B cell (primary cell): ENCODE measurements around the gene ITPRIPL2. TPM values are rescaled to one million over a fixed set of nuclear protein-coding genes. Genes with fewer than 3 reads are reported as not detected.

Experiments
- ATAC-seq: fragments of 200-7000 bp; cut with Tn5 transposase; one replicate; pipeline ENCODE4 v1.10.0; 2021; ENCODE audit warnings: low read depth, mild to moderate bottlenecking, moderate number of reproducible peaks, moderate library complexity
- CTCF ChIA-PET: fragments of 350-600 bp; sonication (Branson Sonifier 250); formaldehyde crosslinking; loops from one replicate; lab custom pipeline; 2021; ENCODE audit warnings: antibody characterized with exemption, inconsistent platforms; lab: Charles Lee
- POLR2A ChIA-PET: fragments of 350-600 bp; sonication (Branson Sonifier 250); formaldehyde crosslinking; loops from one replicate; lab custom pipeline; 2021; ENCODE audit warnings: antibody characterized with exemption; lab: Charles Lee
- DNase-seq: peaks from one replicate; pipeline ENCODE4 v3.0.0; 2013
- H2AFZ ChIP-seq: 2 replicates; pipeline ENCODE4 v1.6.1; 2012; ENCODE audit warnings: mild to moderate bottlenecking, low read depth, low read length; ENCODE audit not compliant: insufficient read depth, poor library complexity, severe bottlenecking
- H3K27ac ChIP-seq, 2 donors: 1 replicate in 1 of 2; 2 replicates in 1 of 2; pipeline ENCODE4 v1.5.1; 2012 to 2013; ENCODE audit warnings: low read length in 2 of 2, mild to moderate bottlenecking in 2 of 2, moderate library complexity in 1 of 2
- H3K27me3 ChIP-seq, 4 experiments: fragments of 200-600 bp in 1 of 4; sonication (generic) in 1 of 4; replicated peaks in 1 of 4; 1 replicate in 2 of 4; 2 replicates in 2 of 4; pipeline versions ENCODE4 v1.6.1 to v1.7.0; 2013 to 2016; ENCODE audit warnings: low read length in 3 of 4, mild to moderate bottlenecking in 2 of 4, mixed read lengths in 1 of 4, moderate library complexity in 1 of 4; ENCODE audit not compliant: insufficient read depth in 4 of 4, control insufficient read depth in 3 of 4; ENCODE audit errors: control extremely low read depth in 1 of 4
- H3K36me3 ChIP-seq, 2 experiments: replicated peaks in 1 of 2; 1 replicate in 1 of 2; 2 replicates in 1 of 2; pipeline versions ENCODE4 v1.6.1 to v1.7.1; 2013; ENCODE audit warnings: low read length in 1 of 2; ENCODE audit not compliant: insufficient read depth in 2 of 2, control insufficient read depth in 1 of 2; ENCODE audit errors: control extremely low read depth in 1 of 2, extremely low read depth in 1 of 2
- H3K4me1 ChIP-seq, 2 donors: fragments of 200-600 bp in 1 of 2; sonication (generic) in 1 of 2; 1 replicate in 1 of 2; 2 replicates in 1 of 2; pipeline versions ENCODE4 v1.5.1 to v1.6.1; 2013 to 2017; ENCODE audit warnings: low read length in 2 of 2; ENCODE audit not compliant: control insufficient read depth in 2 of 2, insufficient read depth in 2 of 2
- H3K4me2 ChIP-seq: replicated peaks from 2 replicates; pipeline ENCODE3; 2012; ENCODE audit warnings: mild to moderate bottlenecking, low read depth, low read length; ENCODE audit not compliant: poor library complexity, severe bottlenecking
- H3K4me3 ChIP-seq, 5 experiments: fragments of 200-600 bp in 1 of 5; sonication (generic) in 1 of 5; 1 replicate in 3 of 5; 2 replicates in 2 of 5; pipeline versions ENCODE4 v1.5.1 to v1.7.0; 2011 to 2016; ENCODE audit warnings: low read length in 4 of 5, mild to moderate bottlenecking in 4 of 5, low read depth in 2 of 5, control low read depth in 1 of 5, moderate library complexity in 1 of 5; ENCODE audit not compliant: insufficient read depth in 1 of 5; ENCODE audit errors: control extremely low read depth in 1 of 5, extremely low read depth in 1 of 5
- H3K79me2 ChIP-seq: fragments of 200-600 bp; sonication (generic); one replicate; pipeline ENCODE4 v1.6.0; 2016; ENCODE audit warnings: low read length; ENCODE audit not compliant: control insufficient read depth, insufficient read depth
- H3K9ac ChIP-seq: fragments of 200-600 bp; sonication (generic); 2 replicates; pipeline ENCODE4 v1.6.1; 2017; ENCODE audit warnings: mild to moderate bottlenecking, low read length, moderate library complexity
- H3K9me3 ChIP-seq, 3 donors: one replicate each; pipeline versions ENCODE4 v1.6.1 to v1.7.1; 2013; ENCODE audit warnings: low read length in 2 of 3; ENCODE audit not compliant: control insufficient read depth in 2 of 3, insufficient read depth in 1 of 3; ENCODE audit errors: control extremely low read depth in 1 of 3
- H4K20me1 ChIP-seq: 2 replicates; pipeline ENCODE4 v1.6.0; 2012; ENCODE audit warnings: mild to moderate bottlenecking, low read length; ENCODE audit not compliant: insufficient read depth, control insufficient read depth, poor library complexity, severe bottlenecking
- H3K27ac Mint-ChIP-seq: one replicate; pipeline ENCODE4 v1.8.0; 2021; ENCODE audit warnings: mixed read lengths
- H3K27me3 Mint-ChIP-seq: one replicate; pipeline ENCODE4 v1.8.0; 2021; ENCODE audit warnings: mixed read lengths
- H3K4me1 Mint-ChIP-seq: one replicate; pipeline ENCODE4 v1.8.0; 2021; ENCODE audit warnings: mixed read lengths
- H3K4me3 Mint-ChIP-seq: one replicate; pipeline ENCODE4 v1.8.0; 2021; ENCODE audit warnings: mixed read lengths
- H3K9me3 Mint-ChIP-seq: one replicate; pipeline ENCODE4 v1.8.0; 2022; ENCODE audit warnings: mixed read lengths; ENCODE audit not compliant: insufficient read depth
- CTCF ChIP-seq: fragments of 200-600 bp; IDR thresholded peaks from one replicate; pipeline ENCODE4 v1.8.0; 2022; ENCODE audit warnings: antibody characterized with exemption, mild to moderate bottlenecking
- EZH2 ChIP-seq: IDR thresholded peaks from 2 replicates; pipeline ENCODE4 v1.6.1; 2012; ENCODE audit warnings: borderline replicate concordance, low read depth, mild to moderate bottlenecking, moderate library complexity, low read length; ENCODE audit not compliant: insufficient read depth, poor library complexity, severe bottlenecking
- WGBS: methylation state at CpG from one replicate; pipeline ENCODE4 v1.1.5; 2013; ENCODE audit warnings: missing lambda C conversion rate; ENCODE audit not compliant: insufficient coverage; 5-methylcytosine and 5-hydroxymethylcytosine counted together
- intact Hi-C: fragments of 100-400 bp; cut with micrococcal nuclease; formaldehyde crosslinking; loops from one replicate; pipeline ENCODE4 v1.10.0; 2022
- polyA plus RNA-seq: library from polyadenylated mRNA; depleted of rRNA; stranded (reverse); fragments of >200 nt; gene quantifications from 2 replicates; pipeline ENCODE4 v1.2.3, GENCODE V29; 2012
- total RNA-seq, 2 donors: library from RNA; stranded (reverse); fragments of 120-200 nt in 1 of 2; gene quantifications; 1 replicate in 1 of 2; 2 replicates in 1 of 2; pipeline versions ENCODE4 v1.2.3 to v1.2.4, GENCODE V29; 2013 to 2022

Gene ITPRIPL2
- total and polyA plus RNA-seq, 2 donors (not counting 1 experiment from before 2014, with no cell fraction given), result 1.1 to 15.4 TPM

DNA sequence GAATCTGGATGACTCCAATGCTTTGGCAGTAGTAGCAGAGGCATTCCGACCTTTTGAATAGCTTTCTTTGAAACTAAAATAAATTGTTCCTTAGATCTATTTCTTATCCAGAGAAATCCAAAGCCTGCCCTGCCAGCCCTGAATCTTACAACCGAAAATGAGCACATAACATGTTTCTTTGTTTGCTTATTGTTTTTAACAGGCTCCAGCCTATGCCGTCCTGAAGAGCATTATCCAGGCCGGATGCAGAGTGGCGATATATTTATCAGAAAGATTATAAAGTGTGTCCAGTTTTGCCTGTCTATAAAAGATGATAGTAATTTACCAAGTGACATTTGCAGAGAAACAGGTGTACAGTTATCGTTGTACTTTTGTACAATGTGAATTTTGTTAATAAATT lies 35.9 kb upstream of the ITPRIPL2 start:
- ChIA-PET CTCF (interaction anchor here (0.7 to 1.7 kb wide), 2 partner anchors 8 to 164 kb away, joined by 3 to 9 read pairs; no protein-coding TSS in a partner anchor), POLR2A (no interaction called here)
- no peak for TF ChIP-seq CTCF
- TF ChIP-seq EZH2, result no peak
- H3K9ac ChIP-seq, result no peak overlapping the region
- H3K4me3 Mint-ChIP-seq, result no peak overlapping the region
- H3K36me3 ChIP-seq, result peaks cover 7 to 23% of the 10 kb centered on the region in 2 experiments
- H3K4me1 ChIP-seq, result no peaks in the 10 kb centered on the region
- no peak overlapping the region for H3K4me2 ChIP-seq
- intact Hi-C loops, result no loop called here
- DNase-seq (no peak), ATAC-seq (no peak)
- no peaks in the 10 kb centered on the region for H3K27me3 ChIP-seq
- 100% methylated on average over 2 of the region's 6 CpGs for WGBS
- H3K79me2 ChIP-seq, result no peaks in the 10 kb centered on the region
- H4K20me1 ChIP-seq, result no peaks in the 10 kb centered on the region
- no peak overlapping the region for H3K4me3 ChIP-seq
- no peaks in the 10 kb centered on the region for H3K27me3 Mint-ChIP-seq
- no peak overlapping the region for H3K27ac ChIP-seq
- no peak overlapping the region for H3K27ac Mint-ChIP-seq
- H3K9me3 ChIP-seq, result peaks cover 0 to 5% (median 0%) of the 10 kb centered on the region in 3 donors
- no peak overlapping the region for H2AFZ ChIP-seq
- H3K4me1 Mint-ChIP-seq, result no peaks in the 10 kb centered on the region
- H3K9me3 Mint-ChIP-seq, result no peaks in the 10 kb centered on the region

- 71% methylated on average over 1 of the region's 1 CpG for WGBS
- peaks cover 4% of the 10 kb centered on the region for H3K27me3 Mint-ChIP-seq
- Histone ChIP-seq H3K27ac (no peak overlapping the region), H4K20me1 (no peaks in the 10 kb centered on the region), H3K4me1 (peaks cover 7 to 10% of the 10 kb centered on the region in 2 donors), H3K27me3 (peaks cover 0 to 13% (median 8%) of the 10 kb centered on the region in 4 experiments), H3K36me3 (peaks cover 0 to 3% of the 10 kb centered on the region in 2 experiments), H3K4me3 (no peak overlapping the region), H3K9ac (no peak overlapping the region), H3K4me2 (no peak overlapping the region), H3K9me3 (peaks cover 0 to 5% (median 0%) of the 10 kb centered on the region in 3 donors), H2AFZ (no peak overlapping the region), H3K79me2 (no peaks in the 10 kb centered on the region)
- DNase-seq (no peak), ATAC-seq (no peak)
- intact Hi-C loops, result no loop called here
- H3K4me3 Mint-ChIP-seq, result no peak overlapping the region
- H3K4me1 Mint-ChIP-seq, result peaks cover 5% of the 10 kb centered on the region
- H3K27ac Mint-ChIP-seq, result no peak overlapping the region
- POLR2A ChIA-PET, result no interaction called here
- CTCF ChIA-PET, result interaction anchor here (4.5 to 7.5 kb wide), 2 partner anchors 292 to 419 kb away, joined by 83 to 122 read pairs; no protein-coding TSS in a partner anchor
- TF ChIP-seq EZH2, result no peak
- TF ChIP-seq CTCF, result no peak
- H3K9me3 Mint-ChIP-seq, result no peaks in the 10 kb centered on the region
Measured at GRCh38 chr16:19083670-19084069, 30.1 kb upstream of the ITPRIPL2 start.
